Hematopoietic multipotent progenitor cell treated with erythropoietin and hydrocortisone succinate and interleukin-3 and kit ligand, for 15 days (in vitro differentiated cells): ENCODE data around the gene NYAP2.
A peak's percentile ranks its signal among the peaks of the same experiment; 100 is the strongest.

Source experiments
- DNase-seq: peaks from one replicate; pipeline ENCODE4 v3.0.0-alpha.2; 2015; ENCODE audit warnings: low spot score

Gene NYAP2

GRCh38 chr2:225630824-225631533 is 231.5 kb downstream of the NYAP2 start:
- DNase-seq, result no peak

- DNase-seq, result no peak
These were observed 232.8 kb downstream of the NYAP2 start for GRCh38 chr2:225632351-225632750.

- no peak for DNase-seq
These were observed 237.0 kb downstream of the NYAP2 start for GRCh38 chr2:225636558-225636957.

GRCh38 chr2:225637259-225637658 is 237.7 kb downstream of the NYAP2 start:
- no peak for DNase-seq

GRCh38 chr2:225640550-225640949 is 241.0 kb downstream of the NYAP2 start:
- DNase-seq, result no peak

- DNase-seq, result no peak
These were observed 249.8 kb downstream of the NYAP2 start for GRCh38 chr2:225649274-225649673.

GRCh38 chr2:225650041-225650440 is 250.5 kb downstream of the NYAP2 start:
- no peak for DNase-seq

- peak; percentile 46 for DNase-seq
These were observed 261.0 kb downstream of the NYAP2 start for GRCh38 chr2:225660262-225661131.

GRCh38 chr2:225662101-225662500 is 262.6 kb downstream of the NYAP2 start:
- no peak for DNase-seq

GRCh38 chr2:225667445-225667844 is 267.9 kb downstream of the NYAP2 start:
- DNase-seq, result no peak

GRCh38 chr2:225668606-225669266 is 269.2 kb downstream of the NYAP2 start:
- DNase-seq, result peak; percentile 5

GRCh38 chr2:225670111-225670974 is 270.8 kb downstream of the NYAP2 start:
- DNase-seq, result no peak

- no peak for DNase-seq
These were observed 279.3 kb downstream of the NYAP2 start for GRCh38 chr2:225678792-225679191.

- DNase-seq, result no peak
These were observed 283.7 kb downstream of the NYAP2 start for GRCh38 chr2:225683258-225683657.

GRCh38 chr2:225690153-225690552 is 290.6 kb downstream of the NYAP2 start:
- DNase-seq, result no peak

- no peak for DNase-seq
These were observed 292.2 kb downstream of the NYAP2 start for GRCh38 chr2:225691711-225692110.

GRCh38 chr2:225693259-225693658 is 293.7 kb downstream of the NYAP2 start:
- DNase-seq, result no peak

- DNase-seq, result no peak
These were observed 295.2 kb downstream of the NYAP2 start for GRCh38 chr2:225694664-225695063.

- no peak for DNase-seq
These were observed 298.4 kb downstream of the NYAP2 start for GRCh38 chr2:225697936-225698335.
